BE2C (cell line): Measurements from ENCODE around the gene STRN.
"Not testable (repeated sequence)": the region's sequence is repeated elsewhere in the genome, so short reads cannot be mapped to it uniquely, and the experiment has no call there.

Experiments used
- DNase-seq: peaks from one replicate; pipeline ENCODE4 v3.0.0-alpha.2; 2020
- H3K27me3 ChIP-seq: fragments of 250-450 bp; sonication (Bioruptor Pico); 2 replicates; pipeline ENCODE4 v1.5.1; 2020; ENCODE audit warnings: mild to moderate bottlenecking
- H3K36me3 ChIP-seq: fragments of 250-450 bp; sonication (Bioruptor Pico); 2 replicates; pipeline ENCODE4 v1.5.1; 2020; ENCODE audit warnings: mild to moderate bottlenecking
- H3K4me1 ChIP-seq: fragments of 250-450 bp; sonication (Bioruptor Pico); 2 replicates; pipeline ENCODE4 v1.5.1; 2020
- H3K4me3 ChIP-seq: 2 replicates; pipeline ENCODE4 v1.5.1; 2011; ENCODE audit warnings: low read depth, low read length
- H3K9me3 ChIP-seq: fragments of 250-450 bp; sonication (Bioruptor Pico); 2 replicates; pipeline ENCODE4 v1.5.1; 2020
- CTCF ChIP-seq: IDR thresholded peaks from 2 replicates; pipeline ENCODE4 v1.5.1; 2012; ENCODE audit warnings: mild to moderate bottlenecking, low read depth, low read length

Gene STRN

GRCh38 chr2:36941867-36942266 lies 24.5 kb downstream of the STRN start:
- TF ChIP-seq CTCF = no peak
- no peak for DNase-seq
- Histone ChIP-seq H3K36me3 (no peaks in the 10 kb centered on the region), H3K9me3 (no peaks in the 10 kb centered on the region), H3K27me3 (no peaks in the 10 kb centered on the region), H3K4me1 (no peaks in the 10 kb centered on the region), H3K4me3 (no peak overlapping the region)

- not testable (repeated sequence) for H3K9me3 ChIP-seq, H3K4me3 ChIP-seq
Measured at GRCh38 chr2:36936526-36936925, 29.8 kb downstream of the STRN start.

GRCh38 chr2:36931688-36932087 lies 34.6 kb downstream of the STRN start:
- not testable (repeated sequence) for H3K4me1 ChIP-seq, DNase-seq, H3K36me3 ChIP-seq, H3K4me3 ChIP-seq, H3K27me3 ChIP-seq, H3K9me3 ChIP-seq

More at GRCh38 chr2:36936526-36936925, 29.8 kb downstream of the STRN start:
- not testable (repeated sequence) for H3K36me3 ChIP-seq, H3K4me1 ChIP-seq, H3K27me3 ChIP-seq, DNase-seq

GRCh38 chr2:36930787-36931410 lies 35.4 kb downstream of the STRN start:
- not testable (repeated sequence) for H3K9me3 ChIP-seq, H3K4me1 ChIP-seq, H3K4me3 ChIP-seq, H3K36me3 ChIP-seq, H3K27me3 ChIP-seq, DNase-seq

- H3K27me3 ChIP-seq, H3K4me1 ChIP-seq, H3K9me3 ChIP-seq, H3K4me3 ChIP-seq, DNase-seq, H3K36me3 ChIP-seq: not testable (repeated sequence)
Measured at GRCh38 chr2:36926175-36927132, 39.9 kb downstream of the STRN start.

GRCh38 chr2:36922629-36923028 lies 43.7 kb downstream of the STRN start:
- H3K27me3 ChIP-seq, DNase-seq, H3K9me3 ChIP-seq, H3K36me3 ChIP-seq, H3K4me1 ChIP-seq, H3K4me3 ChIP-seq: not testable (repeated sequence)

GRCh38 chr2:36921984-36922383 lies 44.4 kb downstream of the STRN start:
- Histone ChIP-seq H3K9me3 (no peaks in the 10 kb centered on the region), H3K4me1 (no peaks in the 10 kb centered on the region), H3K4me3 (no peak overlapping the region), H3K27me3 (no peaks in the 10 kb centered on the region), H3K36me3 (no peaks in the 10 kb centered on the region)
- TF ChIP-seq CTCF = no peak
- DNase-seq = no peak

- Histone ChIP-seq H3K9me3 (no peaks in the 10 kb centered on the region), H3K4me3 (no peak overlapping the region), H3K4me1 (no peaks in the 10 kb centered on the region), H3K36me3 (no peaks in the 10 kb centered on the region), H3K27me3 (no peaks in the 10 kb centered on the region)
- no peak for TF ChIP-seq CTCF
- DNase-seq = no peak
Measured at GRCh38 chr2:36919041-36919837, 47.1 kb downstream of the STRN start.
